Kasumi-1 (cell line): ENCODE data around the gene VEGFD.
A peak's percentile ranks its signal among the peaks of the same experiment; 100 is the strongest.

Experiments used
- DNase-seq, 2 experiments: peaks; one replicate each; lab custom pipeline; 2025; lab: John Stamatoyannopoulos, UW

VEGFD gene, protein sequence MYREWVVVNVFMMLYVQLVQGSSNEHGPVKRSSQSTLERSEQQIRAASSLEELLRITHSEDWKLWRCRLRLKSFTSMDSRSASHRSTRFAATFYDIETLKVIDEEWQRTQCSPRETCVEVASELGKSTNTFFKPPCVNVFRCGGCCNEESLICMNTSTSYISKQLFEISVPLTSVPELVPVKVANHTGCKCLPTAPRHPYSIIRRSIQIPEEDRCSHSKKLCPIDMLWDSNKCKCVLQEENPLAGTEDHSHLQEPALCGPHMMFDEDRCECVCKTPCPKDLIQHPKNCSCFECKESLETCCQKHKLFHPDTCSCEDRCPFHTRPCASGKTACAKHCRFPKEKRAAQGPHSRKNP

GRCh38 chrX:15384304-15384703 is at the start of gene VEGFD:
TSS of gene VEGFD (minus strand) at chrX:15384413. CDS start at chrX:15383946, 467 bp downstream.
- DNase-seq = no peak

DNA sequence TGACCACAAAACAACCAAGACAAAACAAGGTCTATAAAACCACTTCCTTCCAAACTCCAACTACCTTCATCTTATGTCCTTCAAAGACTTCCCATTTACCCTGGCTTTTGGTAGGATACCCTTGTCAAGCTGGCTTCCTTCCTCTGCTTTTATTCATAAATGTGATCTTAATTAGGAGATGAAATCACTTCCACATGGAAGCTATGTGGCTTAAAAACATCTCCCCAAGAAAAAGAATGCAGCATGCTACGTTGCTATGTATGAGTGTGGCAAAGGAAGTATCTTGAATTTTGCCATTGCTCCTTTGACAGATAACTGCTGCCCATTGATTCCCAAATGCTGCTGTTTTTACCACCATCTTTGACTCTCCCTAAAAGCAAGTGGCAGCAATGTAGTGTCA is 46.4 kb upstream of the VEGFD start:
- no peak for DNase-seq

DNA sequence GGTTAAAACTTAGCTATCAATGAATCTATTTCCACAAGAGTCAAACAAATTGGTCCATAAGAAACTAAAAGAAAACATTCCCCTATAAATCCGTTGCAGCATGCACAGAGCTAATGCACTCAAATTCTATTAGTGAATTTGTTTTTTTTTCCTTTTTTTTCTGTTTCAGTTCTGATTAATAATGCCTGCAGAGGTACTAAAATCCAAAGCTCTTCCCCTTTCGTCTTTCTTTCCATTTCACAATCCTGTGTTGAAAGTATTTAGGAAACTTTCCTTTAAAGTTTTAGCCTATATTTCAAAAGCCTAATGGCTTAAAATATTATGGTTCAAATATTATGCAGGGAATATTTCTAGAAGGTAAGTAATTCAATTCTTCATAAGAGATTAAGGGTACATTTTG is 45.9 kb upstream of the VEGFD start:
- DNase-seq = no peak

GRCh38 chrX:15425024-15425423 is 40.8 kb upstream of the VEGFD start:
- DNase-seq = no peak

- no peak for DNase-seq
Measured at GRCh38 chrX:15418707-15419181, 34.5 kb upstream of the VEGFD start.

GRCh38 chrX:15418041-15418706 is 34.0 kb upstream of the VEGFD start:
- DNase-seq = no peak

GRCh38 chrX:15416133-15416993 is 32.1 kb upstream of the VEGFD start:
- peak; percentile 4 to 12 for DNase-seq

DNA sequence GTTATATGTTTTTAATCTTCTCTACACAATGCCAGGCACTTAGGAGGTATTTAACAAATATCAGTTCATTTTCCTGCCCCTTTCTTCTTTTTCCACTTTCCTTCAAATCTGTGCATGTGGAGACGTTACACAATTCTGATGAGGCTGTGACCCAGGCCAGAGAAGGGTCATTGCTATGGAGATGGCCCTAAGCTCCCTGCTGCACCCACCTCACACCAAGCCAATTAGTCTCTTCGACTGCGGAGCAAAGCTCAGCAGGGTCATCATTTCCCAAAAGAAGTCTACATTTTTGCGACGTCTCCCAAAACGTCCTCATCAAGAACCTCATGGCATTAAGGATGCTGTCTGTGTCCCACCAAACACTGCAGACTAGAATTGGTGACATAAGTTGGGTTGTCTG is 28.9 kb upstream of the VEGFD start:
- DNase-seq = no peak

DNA sequence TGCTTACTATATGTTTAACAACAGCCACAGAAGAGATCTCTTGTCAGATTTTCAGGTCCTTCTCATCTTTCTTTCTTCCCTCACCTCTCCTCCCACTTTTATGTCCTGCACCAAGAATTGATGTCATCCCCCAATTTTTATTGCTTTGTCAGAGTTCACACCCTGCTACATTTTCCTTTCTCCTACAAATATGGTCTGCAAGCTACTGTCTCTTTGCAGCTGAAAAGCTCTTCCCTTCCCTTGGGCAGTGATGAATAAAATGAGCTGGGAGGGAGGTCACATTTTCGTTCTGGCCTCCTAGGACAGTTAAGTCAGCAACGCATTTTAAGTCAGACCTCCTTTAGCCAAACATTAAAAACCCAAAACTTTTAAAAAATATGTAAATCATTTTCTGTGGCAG is 26.7 kb upstream of the VEGFD start:
- DNase-seq = no peak

DNA sequence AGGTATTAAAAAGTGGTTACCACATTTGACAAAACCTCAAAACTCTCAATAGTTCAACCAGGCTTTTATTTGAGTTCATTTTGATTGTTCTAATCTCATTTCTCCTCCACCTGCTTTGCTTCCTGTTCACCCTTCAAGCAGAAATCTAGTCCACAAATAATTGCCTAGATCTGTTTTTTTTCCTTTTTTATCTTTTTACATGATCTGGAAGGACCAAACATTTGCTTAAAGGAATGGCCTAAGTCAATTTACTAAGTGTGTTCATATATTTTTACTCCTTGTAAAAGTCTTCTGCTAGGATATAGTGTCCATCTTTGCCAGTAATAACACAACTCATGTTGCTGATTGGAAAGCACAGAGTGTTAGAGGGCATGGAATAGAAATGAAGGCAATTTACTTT is 26.2 kb upstream of the VEGFD start:
- DNase-seq = no peak

DNA sequence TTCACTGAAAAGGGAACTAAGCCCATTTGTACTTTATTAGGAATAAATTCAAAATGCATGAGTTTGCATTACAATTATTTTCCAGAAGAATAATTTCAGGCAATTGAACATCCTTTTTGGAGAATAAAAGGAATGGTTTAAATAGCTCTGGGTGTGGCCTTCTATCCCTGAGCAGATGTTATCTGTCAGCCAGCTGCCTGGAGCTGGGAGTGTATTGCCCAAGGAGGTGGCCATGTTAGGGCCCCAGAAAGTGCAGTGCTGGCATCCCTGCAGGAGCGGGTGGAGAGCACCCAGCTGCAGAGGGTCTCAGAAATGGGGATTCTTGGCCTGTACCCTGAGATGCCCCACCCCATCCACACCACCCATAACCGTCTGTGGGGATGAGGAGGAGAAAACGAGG is 21.6 kb upstream of the VEGFD start:
- no peak for DNase-seq

- no peak for DNase-seq
Measured at GRCh38 chrX:15404401-15405096, 20.3 kb upstream of the VEGFD start.

DNA sequence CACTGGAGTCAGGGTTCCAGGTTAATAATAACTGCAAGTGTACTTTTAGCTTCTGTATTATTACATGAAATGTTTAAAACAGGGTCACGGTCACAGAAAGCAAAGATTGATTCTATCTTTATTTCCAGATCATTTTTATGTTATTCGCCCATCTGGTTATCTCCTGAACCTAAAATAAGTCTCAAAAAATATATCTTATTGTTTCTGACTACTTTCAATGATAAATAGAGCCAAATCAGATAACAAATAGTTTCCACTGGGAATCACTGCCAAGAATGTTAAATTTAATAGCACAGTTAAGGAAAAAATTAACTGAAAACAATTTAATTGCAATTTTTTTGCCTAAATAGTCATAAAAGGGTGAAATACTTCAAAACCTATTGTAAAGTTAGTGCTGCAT is 17.2 kb upstream of the VEGFD start:
- no peak for DNase-seq

DNA sequence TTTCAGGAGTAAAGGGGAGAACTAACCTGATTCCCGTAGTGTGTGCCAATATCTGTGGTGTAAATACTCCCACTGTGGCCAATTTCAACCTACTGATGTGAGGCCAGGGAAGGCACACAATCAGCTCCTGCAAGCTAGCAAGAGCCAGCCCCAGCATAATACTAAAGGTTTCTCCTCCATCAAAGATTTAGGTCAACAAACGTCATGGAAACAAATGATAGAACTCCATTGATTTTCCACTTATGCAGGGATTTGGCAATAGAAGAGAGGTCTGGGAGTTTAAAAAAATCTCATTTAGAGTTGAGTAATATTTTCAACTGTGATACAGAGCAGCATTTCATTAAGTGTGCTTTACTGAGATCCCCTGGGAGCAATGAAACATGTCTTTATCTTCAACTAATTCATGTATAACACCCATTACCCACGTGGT is 15.8 kb upstream of the VEGFD start:
- DNase-seq = no peak

DNA sequence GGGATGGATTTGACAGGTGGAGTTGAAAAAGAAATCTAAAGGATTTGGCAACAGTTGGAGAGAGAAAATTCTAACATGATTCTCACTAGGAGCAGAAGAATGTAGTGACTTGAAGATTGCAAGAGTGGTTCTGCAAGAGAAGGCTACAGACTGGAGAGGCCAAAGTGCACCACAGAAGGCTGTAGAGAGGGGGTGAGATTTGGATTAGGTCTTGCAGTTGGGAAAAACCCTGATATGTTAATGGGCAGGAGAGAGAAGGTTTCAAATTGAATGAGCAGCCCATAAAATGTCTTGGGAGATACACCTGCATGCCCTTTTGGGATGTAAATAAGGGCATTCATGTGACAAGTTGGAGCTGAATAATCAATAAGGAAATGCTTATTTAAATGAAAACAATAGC is 14.7 kb upstream of the VEGFD start:
- no peak for DNase-seq

- DNase-seq = no peak
Measured at GRCh38 chrX:15395789-15396188, 11.6 kb upstream of the VEGFD start.

- no peak for DNase-seq
Measured at GRCh38 chrX:15391850-15392249, 7.6 kb upstream of the VEGFD start.

GRCh38 chrX:15382813-15383212 is 1.4 kb downstream of the VEGFD start:
- no peak for DNase-seq

- no peak for DNase-seq
Measured at GRCh38 chrX:15376956-15377355, 7.3 kb downstream of the VEGFD start.

DNA sequence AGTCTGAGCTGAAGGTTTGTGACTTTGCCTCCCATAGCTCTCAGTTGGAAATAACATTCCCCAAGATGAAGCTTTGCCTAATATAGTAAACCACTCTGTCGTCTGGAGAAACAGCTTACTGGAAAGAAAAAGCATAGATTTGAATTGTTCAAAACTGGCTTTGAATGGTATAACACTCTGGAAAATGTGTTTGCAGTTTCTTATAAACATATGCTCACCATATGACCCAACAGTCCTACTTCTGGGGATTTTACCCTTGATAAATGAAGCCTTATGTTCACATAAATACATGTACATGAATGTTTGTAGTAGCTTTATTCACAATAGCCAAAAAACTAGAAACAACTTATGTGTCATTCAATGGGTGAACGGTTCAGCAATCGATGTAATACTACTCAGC is 10.2 kb downstream of the VEGFD start:
- DNase-seq = no peak

GRCh38 chrX:15366506-15367352 is 17.5 kb downstream of the VEGFD start:
- DNase-seq = peak; percentile 67 to 68
